ENCODE measurements around the gene PEBP1.

PEBP1 gene

GRCh38 chr12:118103201-118103600, 32.7 kb upstream of the PEBP1 start:
- Histone ChIP-seq H3K4me3 (ENCODE audit: low read length in 2 of 2) (peak overlapping the region; percentile 86 to 89), H3K14ac (ENCODE audit: low read length) (peak overlapping the region; percentile 89), H3K27ac (replicated peaks; ENCODE audit: low read length) (peak overlapping the region; percentile 64), H2BK15ac (ENCODE audit: low read length) (peak overlapping the region; percentile 92), H4K91ac (ENCODE audit: low read depth, low read length, poor library complexity) (no peak overlapping the region), H3K79me1 (ENCODE audit: low read depth, low read length) (no peaks in the 10 kb centered on the region), H2AK5ac (ENCODE audit: low read depth, low read length) (no peak overlapping the region), H3K23ac (ENCODE audit: low read depth, low read length, poor library complexity) (peak overlapping the region; percentile 95), H3K18ac (ENCODE audit: low read length) (peak overlapping the region; percentile 98), H3K27me3 (ENCODE audit: control insufficient read depth in 3 of 3, insufficient read depth in 3 of 3, low read depth in 1 of 3, low read length in 3 of 3) (no peaks in the 10 kb centered on the region), H3K4me2 (ENCODE audit: insufficient read depth, low read length, poor library complexity, severe bottlenecking) (peak overlapping the region; percentile 87), H2BK12ac (ENCODE audit: low read length) (no peak overlapping the region), H4K8ac (ENCODE audit: low read depth, low read length) (no peak overlapping the region), H3K4me1 (ENCODE audit: control insufficient read depth in 2 of 2, insufficient read depth in 1 of 2, low read depth in 1 of 2, low read length in 2 of 2) (peaks cover 3% of the 10 kb centered on the region in 2 donors), H2BK120ac (ENCODE audit: low read depth, low read length) (no peak overlapping the region), H2BK5ac (ENCODE audit: low read length) (peak overlapping the region; percentile 87), H3K9me3 (replicated peaks in 1 of 2; ENCODE audit: control insufficient read depth in 2 of 2, insufficient read depth in 1 of 2, low read depth in 1 of 2, low read length in 2 of 2) (no peaks in the 10 kb centered on the region), H3K9ac (ENCODE audit: low read depth, low read length, poor library complexity) (peak overlapping the region; percentile 90), H3K4ac (ENCODE audit: low read length) (no peak overlapping the region), H3K36me3 (replicated peaks in 1 of 2; ENCODE audit: control insufficient read depth in 2 of 2, insufficient read depth in 2 of 2, low read length in 2 of 2) (peaks cover 0 to 6% of the 10 kb centered on the region in 2 donors), H2AFZ (ENCODE audit: low read length) (peak overlapping the region; percentile 99)
- WGBS, 2 donors (ENCODE audit: extremely low coverage in 2 of 2, insufficient read length in 2 of 2, insufficient replicate concordance in 1 of 2): no CpG with 5 or more reads among the region's 32 CpGs
- no peak for DNase-seq (ENCODE audit: low spot score)

- H3K9me3 ChIP-seq (replicated peaks in 1 of 2; ENCODE audit: control insufficient read depth in 2 of 2, insufficient read depth in 1 of 2, low read depth in 1 of 2, low read length in 2 of 2): no peaks in the 10 kb centered on the region
- H3K79me1 ChIP-seq (ENCODE audit: low read depth, low read length): no peaks in the 10 kb centered on the region
- peak within 1 kb of the TSS; percentile 30 for H4K91ac ChIP-seq (ENCODE audit: low read depth, low read length, poor library complexity)
- H3K36me3 ChIP-seq (replicated peaks in 1 of 2; ENCODE audit: control insufficient read depth in 2 of 2, insufficient read depth in 2 of 2, low read length in 2 of 2): peaks cover 0 to 6% of the 10 kb centered on the region in 2 donors
- H2BK12ac ChIP-seq (ENCODE audit: low read length): peak within 1 kb of the TSS; percentile 58
- peak within 1 kb of the TSS; percentile 86 to 89 for H3K4me3 ChIP-seq (ENCODE audit: low read length in 2 of 2)
- peak within 1 kb of the TSS; percentile 89 for H3K14ac ChIP-seq (ENCODE audit: low read length)
- peak within 1 kb of the TSS; percentile 92 for H2BK15ac ChIP-seq (ENCODE audit: low read length)
- H3K4me1 ChIP-seq (ENCODE audit: control insufficient read depth in 2 of 2, insufficient read depth in 1 of 2, low read depth in 1 of 2, low read length in 2 of 2): peaks cover 0 to 1% of the 10 kb centered on the region in 2 donors
- H3K4ac ChIP-seq (ENCODE audit: low read length): no peak within 1 kb of the TSS
- peak within 1 kb of the TSS; percentile 87 for H2BK5ac ChIP-seq (ENCODE audit: low read length)
- peak within 1 kb of the TSS; percentile 64 for H3K27ac ChIP-seq (replicated peaks; ENCODE audit: low read length)
- H4K8ac ChIP-seq (ENCODE audit: low read depth, low read length): no peak within 1 kb of the TSS
- peak within 1 kb of the TSS; percentile 87 for H3K4me2 ChIP-seq (ENCODE audit: insufficient read depth, low read length, poor library complexity, severe bottlenecking)
- peak within 1 kb of the TSS; percentile 95 for H3K23ac ChIP-seq (ENCODE audit: low read depth, low read length, poor library complexity)
- DNase-seq (ENCODE audit: low spot score): peak; percentile 67
- H2AK5ac ChIP-seq (ENCODE audit: low read depth, low read length): no peak within 1 kb of the TSS
- peak within 1 kb of the TSS; percentile 99 for H2AFZ ChIP-seq (ENCODE audit: low read length)
- no peak within 1 kb of the TSS for H2BK120ac ChIP-seq (ENCODE audit: low read depth, low read length)
- WGBS, 2 donors (ENCODE audit: extremely low coverage in 2 of 2, insufficient read length in 2 of 2, insufficient replicate concordance in 1 of 2): no CpG with 5 or more reads among the region's 75 CpGs
- peak within 1 kb of the TSS; percentile 98 for H3K18ac ChIP-seq (ENCODE audit: low read length)
- H3K9ac ChIP-seq (ENCODE audit: low read depth, low read length, poor library complexity): peak within 1 kb of the TSS; percentile 90
- H3K27me3 ChIP-seq (ENCODE audit: control insufficient read depth in 3 of 3, insufficient read depth in 3 of 3, low read depth in 1 of 3, low read length in 3 of 3): no peaks in the 10 kb centered on the region
These were observed 32.1 kb upstream of the PEBP1 start, which contains the start of gene VSIG10 for GRCh38 chr12:118103601-118104382. TSS of gene VSIG10 (minus strand) at chr12:118104011. CDS start at chr12:118103671, 340 bp downstream.

GRCh38 chr12:118107011-118107410, 28.9 kb upstream of the PEBP1 start:
- H2BK12ac ChIP-seq (ENCODE audit: low read length): no peak overlapping the region
- no peaks in the 10 kb centered on the region for H3K36me3 ChIP-seq (replicated peaks in 1 of 2; ENCODE audit: control insufficient read depth in 2 of 2, insufficient read depth in 2 of 2, low read length in 2 of 2)
- no peak overlapping the region for H3K4me3 ChIP-seq (ENCODE audit: low read length in 2 of 2)
- no peak for DNase-seq (ENCODE audit: low spot score)
- no peak overlapping the region for H2AFZ ChIP-seq (ENCODE audit: low read length)
- H3K23ac ChIP-seq (ENCODE audit: low read depth, low read length, poor library complexity): no peak overlapping the region
- H4K91ac ChIP-seq (ENCODE audit: low read depth, low read length, poor library complexity): no peak overlapping the region
- no peak overlapping the region for H2BK15ac ChIP-seq (ENCODE audit: low read length)
- H2BK120ac ChIP-seq (ENCODE audit: low read depth, low read length): no peak overlapping the region
- WGBS, 2 donors (ENCODE audit: extremely low coverage in 2 of 2, insufficient read length in 2 of 2, insufficient replicate concordance in 1 of 2): no CpG with 5 or more reads among the region's 4 CpGs
- H3K27ac ChIP-seq (replicated peaks; ENCODE audit: low read length): no peak overlapping the region
- H2BK5ac ChIP-seq (ENCODE audit: low read length): no peak overlapping the region
- H3K14ac ChIP-seq (ENCODE audit: low read length): no peak overlapping the region
- no peak overlapping the region for H4K8ac ChIP-seq (ENCODE audit: low read depth, low read length)
- H3K9me3 ChIP-seq (replicated peaks in 1 of 2; ENCODE audit: control insufficient read depth in 2 of 2, insufficient read depth in 1 of 2, low read depth in 1 of 2, low read length in 2 of 2): no peaks in the 10 kb centered on the region
- H3K79me1 ChIP-seq (ENCODE audit: low read depth, low read length): no peaks in the 10 kb centered on the region
- no peak overlapping the region for H3K18ac ChIP-seq (ENCODE audit: low read length)
- H3K4me2 ChIP-seq (ENCODE audit: insufficient read depth, low read length, poor library complexity, severe bottlenecking): no peak overlapping the region
- H3K27me3 ChIP-seq (ENCODE audit: control insufficient read depth in 3 of 3, insufficient read depth in 3 of 3, low read depth in 1 of 3, low read length in 3 of 3): no peaks in the 10 kb centered on the region
- no peak overlapping the region for H3K9ac ChIP-seq (ENCODE audit: low read depth, low read length, poor library complexity)
- H3K4ac ChIP-seq (ENCODE audit: low read length): no peak overlapping the region
- H2AK5ac ChIP-seq (ENCODE audit: low read depth, low read length): no peak overlapping the region
- H3K4me1 ChIP-seq (ENCODE audit: control insufficient read depth in 2 of 2, insufficient read depth in 1 of 2, low read depth in 1 of 2, low read length in 2 of 2): peaks cover 0 to 1% of the 10 kb centered on the region in 2 donors

- H3K23ac ChIP-seq (ENCODE audit: low read depth, low read length, poor library complexity): no peak overlapping the region
- no peaks in the 10 kb centered on the region for H3K36me3 ChIP-seq (replicated peaks in 1 of 2; ENCODE audit: control insufficient read depth in 2 of 2, insufficient read depth in 2 of 2, low read length in 2 of 2)
- H3K9me3 ChIP-seq (replicated peaks in 1 of 2; ENCODE audit: control insufficient read depth in 2 of 2, insufficient read depth in 1 of 2, low read depth in 1 of 2, low read length in 2 of 2): no peaks in the 10 kb centered on the region
- no peak overlapping the region for H2BK120ac ChIP-seq (ENCODE audit: low read depth, low read length)
- no peak overlapping the region for H4K91ac ChIP-seq (ENCODE audit: low read depth, low read length, poor library complexity)
- no peak overlapping the region for H3K18ac ChIP-seq (ENCODE audit: low read length)
- H3K4me2 ChIP-seq (ENCODE audit: insufficient read depth, low read length, poor library complexity, severe bottlenecking): no peak overlapping the region
- H3K27me3 ChIP-seq (ENCODE audit: control insufficient read depth in 3 of 3, insufficient read depth in 3 of 3, low read depth in 1 of 3, low read length in 3 of 3): no peaks in the 10 kb centered on the region
- no peak overlapping the region for H4K8ac ChIP-seq (ENCODE audit: low read depth, low read length)
- H2BK15ac ChIP-seq (ENCODE audit: low read length): no peak overlapping the region
- H3K27ac ChIP-seq (replicated peaks; ENCODE audit: low read length): no peak overlapping the region
- no peak overlapping the region for H2BK12ac ChIP-seq (ENCODE audit: low read length)
- no peak for DNase-seq (ENCODE audit: low spot score)
- no CpG with 5 or more reads among the region's 8 CpGs for WGBS, 2 donors (ENCODE audit: extremely low coverage in 2 of 2, insufficient read length in 2 of 2, insufficient replicate concordance in 1 of 2)
- H3K4me1 ChIP-seq (ENCODE audit: control insufficient read depth in 2 of 2, insufficient read depth in 1 of 2, low read depth in 1 of 2, low read length in 2 of 2): no peaks in the 10 kb centered on the region
- no peak overlapping the region for H3K4me3 ChIP-seq (ENCODE audit: low read length in 2 of 2)
- no peak overlapping the region for H3K4ac ChIP-seq (ENCODE audit: low read length)
- H2BK5ac ChIP-seq (ENCODE audit: low read length): no peak overlapping the region
- H3K79me1 ChIP-seq (ENCODE audit: low read depth, low read length): no peaks in the 10 kb centered on the region
- no peak overlapping the region for H3K9ac ChIP-seq (ENCODE audit: low read depth, low read length, poor library complexity)
- no peak overlapping the region for H2AFZ ChIP-seq (ENCODE audit: low read length)
- H2AK5ac ChIP-seq (ENCODE audit: low read depth, low read length): no peak overlapping the region
- H3K14ac ChIP-seq (ENCODE audit: low read length): no peak overlapping the region
These were observed 28.2 kb upstream of the PEBP1 start for GRCh38 chr12:118107694-118108093.

All from neuronal stem cell (in vitro differentiated cells).